Embryonic facial prominence (tissue), 1 donor: ENCODE results near the gene HOXB8.

Experiments used
- DNase-seq: peaks from one replicate; pipeline ENCODE4 v3.0.0-alpha.2; 2016; ENCODE audit errors: extremely low spot score

Gene HOXB8

GRCh38 chr17:48567646-48568354 lies 47.3 kb downstream of the HOXB8 start:
- DNase-seq = no peak

GRCh38 chr17:48567209-48567608 lies 47.9 kb downstream of the HOXB8 start:
- DNase-seq = no peak

DNA sequence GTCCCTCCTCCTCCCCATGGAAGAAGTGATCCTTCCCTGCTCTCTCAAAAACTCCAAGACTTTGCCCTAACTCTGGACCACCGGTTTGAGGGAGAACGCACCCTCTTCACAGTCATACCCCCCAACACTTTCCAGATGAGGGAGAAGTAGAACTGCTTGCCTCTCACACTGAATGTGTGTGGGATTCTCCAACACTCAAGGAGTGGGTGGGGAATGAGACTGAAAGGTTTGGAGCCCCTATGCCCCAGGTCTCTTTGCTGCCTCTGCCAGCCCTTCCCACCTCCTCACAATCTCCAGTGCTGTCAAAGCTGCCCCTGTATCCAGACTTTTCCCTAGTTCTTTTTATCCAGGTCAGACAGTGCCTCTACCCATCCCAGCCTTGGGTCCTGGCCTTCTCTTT lies 48.4 kb downstream of the HOXB8 start:
- DNase-seq = no peak

DNA sequence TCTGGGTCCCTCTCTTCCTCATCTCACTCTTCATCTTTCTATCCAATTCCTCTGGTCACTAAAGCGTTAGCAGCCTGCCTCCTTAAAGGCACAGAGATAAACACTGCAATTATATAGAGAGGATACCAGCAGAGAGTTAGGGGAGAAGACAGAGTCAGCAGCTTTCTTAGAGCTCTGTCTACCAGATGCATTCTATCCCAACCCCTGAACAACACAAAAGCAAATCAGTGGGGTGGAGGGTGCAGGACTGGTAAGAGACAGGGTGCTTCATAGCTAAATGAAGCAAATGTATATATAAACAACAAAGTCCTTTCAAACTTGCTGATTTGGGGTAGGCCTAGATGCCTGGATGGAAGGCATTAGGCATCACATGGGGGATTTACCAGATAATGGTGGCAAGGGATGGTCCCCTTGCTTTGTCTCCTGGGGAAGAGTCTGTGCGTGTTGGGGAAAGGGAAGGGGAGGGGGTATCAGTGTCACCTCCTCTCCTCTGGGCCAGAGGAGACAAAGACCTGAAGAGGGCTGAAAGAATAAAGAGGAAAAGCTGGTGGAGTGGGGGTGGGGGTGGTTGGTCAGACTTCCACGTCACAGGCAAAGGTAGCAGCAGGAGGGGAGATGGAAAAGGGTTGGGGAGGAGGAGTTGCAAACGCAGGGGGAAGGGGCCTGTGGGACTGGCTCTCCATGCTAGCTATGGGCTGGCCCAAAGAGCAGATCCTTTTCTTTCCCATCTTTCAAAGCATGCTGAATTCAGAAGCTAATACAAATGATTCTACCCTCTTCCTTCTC lies 49.0 kb downstream of the HOXB8 start:
- DNase-seq = no peak

GRCh38 chr17:48565022-48565554 lies 50.0 kb downstream of the HOXB8 start:
- no peak for DNase-seq

DNA sequence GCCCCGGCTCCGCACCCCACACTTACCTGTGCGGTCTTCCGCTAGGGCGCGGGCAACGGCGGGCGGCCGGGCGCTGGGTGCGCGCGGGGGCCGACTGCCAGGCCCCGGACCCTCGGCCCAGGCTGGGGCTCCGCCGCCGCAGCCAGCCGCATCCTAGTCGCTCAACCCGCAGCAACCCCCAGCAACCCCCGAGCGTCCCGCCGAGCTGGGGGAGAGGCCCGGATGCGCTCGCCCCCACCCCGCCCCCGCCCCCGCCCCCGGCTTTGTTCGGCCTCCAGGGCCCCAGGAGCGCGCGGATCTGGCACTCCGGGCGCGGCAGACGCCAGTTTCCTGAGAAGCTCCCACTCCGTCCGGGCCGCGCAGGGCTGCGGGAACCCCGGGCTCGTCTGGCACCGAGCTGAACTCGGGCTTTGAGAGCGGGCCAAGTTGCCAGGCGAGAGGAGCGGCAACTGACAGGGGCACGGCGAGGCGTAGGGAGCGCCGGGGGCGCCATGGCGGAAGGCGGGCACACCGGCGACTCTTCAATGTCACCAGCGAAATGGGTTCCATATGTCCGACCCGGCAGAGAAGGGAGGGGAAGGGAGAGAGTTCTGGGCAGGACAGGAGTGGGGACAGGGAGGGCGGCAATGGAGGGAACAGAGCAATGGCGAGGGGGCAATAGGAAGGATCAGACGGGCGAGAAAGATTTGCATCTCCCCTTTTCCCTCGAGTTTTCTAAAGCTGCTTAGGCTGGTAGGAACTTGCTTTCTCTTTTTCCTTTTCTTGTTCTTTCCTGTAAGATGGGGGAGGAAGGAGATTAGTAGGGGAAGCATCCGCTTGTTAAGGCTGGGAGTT lies 50.7 kb downstream of the HOXB8 start:
- DNase-seq = no peak

GRCh38 chr17:48563867-48564187 lies 51.3 kb downstream of the HOXB8 start:
- no peak for DNase-seq

DNA sequence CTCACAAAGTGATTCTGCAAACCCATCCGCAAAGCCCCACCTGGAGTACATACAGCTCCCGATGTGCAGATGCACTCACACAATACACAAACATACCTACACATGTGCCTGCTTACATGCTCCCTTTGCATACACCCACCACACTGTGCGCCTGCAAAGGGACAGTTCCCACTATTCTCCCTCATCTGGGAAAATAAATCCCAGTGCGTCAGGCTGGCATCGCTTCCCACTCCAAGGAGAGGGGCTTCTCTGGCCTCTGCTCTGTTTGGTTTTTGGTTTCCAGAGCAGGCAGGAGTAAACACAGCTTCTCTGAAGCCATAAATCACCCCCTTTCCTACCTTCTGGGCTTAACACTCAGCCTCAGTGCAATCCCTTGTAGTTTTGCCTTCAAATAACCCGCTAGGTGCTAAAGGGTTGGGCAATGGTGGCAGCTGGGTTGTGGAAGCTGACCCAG lies 51.7 kb downstream of the HOXB8 start:
- DNase-seq = no peak

- no peak for DNase-seq
Measured at GRCh38 chr17:48562934-48563333, 52.2 kb downstream of the HOXB8 start.
